HG02938 (cell line): Measurements from ENCODE around the gene CYP11A1.

ENCODE experiments used
- ATAC-seq: cut with Tn5 transposase; IDR thresholded peaks from one replicate; pipeline ENCODE4 v1.9.1; 2021; ENCODE audit warnings: mild to moderate bottlenecking, moderate library complexity; ENCODE audit not compliant: unreplicated experiment

The CYP11A1 gene

GRCh38 chr15:74328331-74329056 lies 39.0 kb downstream of the CYP11A1 start:
- ATAC-seq: no peak

- ATAC-seq: no peak
Measured at GRCh38 chr15:74327756-74328155, 39.7 kb downstream of the CYP11A1 start.

- ATAC-seq: no peak
Measured at GRCh38 chr15:74326746-74327145, 40.7 kb downstream of the CYP11A1 start.

- no peak for ATAC-seq
Measured at GRCh38 chr15:74324714-74325113, 42.7 kb downstream of the CYP11A1 start.

GRCh38 chr15:74322558-74323180 lies 44.8 kb downstream of the CYP11A1 start:
- ATAC-seq: no peak

GRCh38 chr15:74320352-74321247 lies 46.8 kb downstream of the CYP11A1 start:
- ATAC-seq: no peak

- ATAC-seq: no peak
Measured at GRCh38 chr15:74319596-74320351, 47.7 kb downstream of the CYP11A1 start.

GRCh38 chr15:74319138-74319460 lies 48.3 kb downstream of the CYP11A1 start:
- ATAC-seq: no peak

GRCh38 chr15:74318376-74319137 lies 48.9 kb downstream of the CYP11A1 start:
- no peak for ATAC-seq

- ATAC-seq: no peak
Measured at GRCh38 chr15:74317820-74318375, 49.5 kb downstream of the CYP11A1 start.

GRCh38 chr15:74316141-74316540 lies 51.3 kb downstream of the CYP11A1 start:
- no peak for ATAC-seq

GRCh38 chr15:74315626-74316025 lies 51.8 kb downstream of the CYP11A1 start:
- ATAC-seq: no peak

- no peak for ATAC-seq
Measured at GRCh38 chr15:74314795-74315438, 52.5 kb downstream of the CYP11A1 start.

- ATAC-seq: no peak
Measured at GRCh38 chr15:74313889-74314288, 53.6 kb downstream of the CYP11A1 start.

GRCh38 chr15:74312445-74313007 lies 54.9 kb downstream of the CYP11A1 start:
- no peak for ATAC-seq

GRCh38 chr15:74311734-74312444 lies 55.6 kb downstream of the CYP11A1 start:
- ATAC-seq: no peak

- no peak for ATAC-seq
Measured at GRCh38 chr15:74307827-74308811, 59.3 kb downstream of the CYP11A1 start.
